ENCODE measurements around the gene EPN3.

- TF ChIP-seq CTCF (conservative IDR thresholded peaks at IDR 0.05; ENCODE audit: low read length) = no peak
- TF ChIP-seq EZH2phosphoT487 (IDR thresholded peaks at IDR 0.05; ENCODE audit: borderline replicate concordance, low read depth, low read length) = no peak
These were observed 1.2 kb downstream of the EPN3 start for GRCh38 chr17:50533720-50534148.

Measured in OCI-LY7 (cell line).